K562 (cell line): ENCODE data around the gene ACAT1. TPM values are rescaled to one million over a fixed set of nuclear protein-coding genes. Genes with fewer than 3 reads are reported as not detected.

Experiments used
- CBFA2T2 ChIP-seq: fragments of 450-650 bp; conservative IDR thresholded peaks from 2 replicates; pipeline ENCODE4 v1.6.1; 2017; ENCODE audit warnings: mild to moderate bottlenecking
- FUS ChIP-seq: fragments of 200-400 bp; formaldehyde crosslinking; optimal IDR thresholded peaks from 2 replicates; pipeline ENCODE3; 2017; ENCODE audit warnings: low read depth, low read length
- HLTF ChIP-seq: fragments of 450-650 bp; IDR thresholded peaks from 2 replicates; pipeline ENCODE4 v1.6.1; 2016
- HNRNPH1 ChIP-seq: fragments of 200-400 bp; formaldehyde crosslinking; optimal IDR thresholded peaks from 2 replicates; pipeline ENCODE3; 2017; ENCODE audit warnings: low read depth, mild to moderate bottlenecking, low read length, moderate library complexity
- HNRNPL ChIP-seq: fragments of 200-400 bp; formaldehyde crosslinking; IDR thresholded peaks from 2 replicates; pipeline ENCODE4 v1.6.1; 2017; ENCODE audit warnings: low read depth, mild to moderate bottlenecking, low read length
- KAT7 ChIP-seq: sonication (generic); formaldehyde crosslinking; IDR thresholded peaks from 2 replicates; pipeline ENCODE4 v1.8.0; 2022; ENCODE audit warnings: missing genetic modification reagents, mild to moderate bottlenecking, borderline replicate concordance
- MAZ ChIP-seq, 2 experiments: fragments of 450-650 bp in 1 of 2; sonication (generic) in 1 of 2; formaldehyde crosslinking; IDR thresholded peaks in 1 of 2; conservative IDR thresholded peaks in 1 of 2; 2 replicates each; pipeline versions ENCODE4 v1.4.0 to v1.5.0; 2020; ENCODE audit warnings: mild to moderate bottlenecking in 1 of 2, missing genetic modification reagents in 1 of 2
- MTA2 ChIP-seq: fragments of 450-650 bp; IDR thresholded peaks from 2 replicates; pipeline ENCODE4 v1.6.1; 2016; ENCODE audit warnings: low read depth
- NCOA2 ChIP-seq, 2 experiments: fragments of 450-650 bp; IDR thresholded peaks; 2 replicates each; pipeline ENCODE4 v1.6.1; 2018; ENCODE audit warnings: mild to moderate bottlenecking in 2 of 2, moderate library complexity in 1 of 2; ENCODE audit not compliant: partially characterized antibody in 2 of 2
- NR2C1 ChIP-seq, 2 experiments: fragments of 450-650 bp; IDR thresholded peaks; 2 replicates each; pipeline ENCODE4 v1.6.1; 2017; ENCODE audit warnings: mild to moderate bottlenecking in 2 of 2, antibody characterized with exemption in 1 of 2, inconsistent platforms in 1 of 2, missing compliant biosample characterization in 1 of 2, missing genetic modification characterization in 1 of 2
- PHF8 ChIP-seq: fragments of 200-600 bp; sonication (generic); IDR thresholded peaks from 2 replicates; pipeline ENCODE4 v1.6.1; 2012; ENCODE audit warnings: mixed run types, mild to moderate bottlenecking, inconsistent platforms, low read length, moderate library complexity, borderline replicate concordance
- PML ChIP-seq: IDR thresholded peaks from 2 replicates; pipeline ENCODE4 v1.6.1; 2012; ENCODE audit warnings: low read length, inconsistent platforms
- SLC30A9 ChIP-seq: fragments of 250-450 bp; sonication (Bioruptor Pico); IDR thresholded peaks from 2 replicates; pipeline ENCODE4 v1.8.0; 2022; ENCODE audit warnings: mild to moderate bottlenecking, moderate library complexity
- SMAD2 ChIP-seq: fragments of 150-350 bp; IDR thresholded peaks from 2 replicates; pipeline ENCODE4 v1.6.1; 2014; ENCODE audit warnings: low read depth, mild to moderate bottlenecking, low read length
- SRF ChIP-seq, 2 experiments: fragments of 250-450, 450-650 bp in 1 of 2; sonication (Bioruptor Pico) in 1 of 2; sonication (generic) in 1 of 2; formaldehyde crosslinking; IDR thresholded peaks; 2 replicates each; pipeline versions ENCODE4 v1.5.0 to v1.5.1; 2020 to 2022; ENCODE audit warnings: mild to moderate bottlenecking in 1 of 2, missing genetic modification reagents in 1 of 2
- TAF15 ChIP-seq: fragments of 200-400 bp; formaldehyde crosslinking; IDR thresholded peaks from 2 replicates; pipeline ENCODE4 v1.6.1; 2017; ENCODE audit warnings: mild to moderate bottlenecking, low read depth, low read length, moderate library complexity
- ZNF24 ChIP-seq: fragments of 450-650 bp; IDR thresholded peaks from 2 replicates; pipeline ENCODE4 v1.6.1; 2016
- ZNF583 ChIP-seq: fragments of 250-450 bp; sonication (Bioruptor Pico); IDR thresholded peaks from 2 replicates; pipeline ENCODE4 v1.4.0; 2020
- ZNF644 ChIP-seq: fragments of 200-800 bp; sonication (Bioruptor generic); IDR thresholded peaks from 2 replicates; pipeline ENCODE4 v1.6.1; 2016; ENCODE audit warnings: low read depth, missing genetic modification characterization, missing compliant biosample characterization
- polyA plus RNA-seq, 8 experiments: library from polyadenylated mRNA; depleted of rRNA in 4 of 8; stranded (reverse) in 5 of 8; unstranded in 3 of 8; fragments of >200 nt; fragmentation: Nextera tagmentation in 2 of 8; fragmentation: Illumina TruSeq in 1 of 8; extraction: Ambion mirVana in 2 of 8; extraction: Trizol in 1 of 8; gene quantifications; 2 replicates each; pipeline versions ENCODE4 v1.2.1 to v1.2.3, GENCODE V29; 2011 to 2014; ENCODE audit warnings: inconsistent platforms in 1 of 8, missing spikeins in 1 of 8
- total RNA-seq, 7 experiments: library from RNA; depleted of rRNA in 6 of 7; stranded (reverse); fragments of >200 nt in 6 of 7; fragmentation: Illumina TruSeq in 2 of 7; extraction: Trizol in 2 of 7; gene quantifications; 2 replicates each; pipeline versions ENCODE4 v1.2.1 to v1.2.3, GENCODE V29; 2011 to 2021; ENCODE audit warnings: low replicate concordance in 1 of 7
- TF ChIP-seq, protein P1 (sequence below), 2 experiments: fragments of 450-650 bp; conservative IDR thresholded peaks; 2 replicates each; pipeline ENCODE4 v1.6.1; 2017; ENCODE audit warnings: mild to moderate bottlenecking in 2 of 2, moderate library complexity in 2 of 2
- TF ChIP-seq, protein P2 (sequence below): fragments of 250-450 bp; sonication (Bioruptor Pico); IDR thresholded peaks from 2 replicates; pipeline ENCODE4 v1.5.0; 2020; ENCODE audit warnings: mild to moderate bottlenecking, borderline replicate concordance
- TF ChIP-seq, protein P3 (sequence below), 3 experiments: IDR thresholded peaks in 2 of 3; conservative IDR thresholded peaks in 1 of 3; 2 replicates each; pipeline ENCODE4 v1.5.1; 2011 to 2012; ENCODE audit warnings: low read length in 3 of 3, mild to moderate bottlenecking in 3 of 3, control low read depth in 2 of 3, improper control_type of control experiment in 1 of 3, inconsistent platforms in 1 of 3, low read depth in 1 of 3, mixed read lengths in 1 of 3, moderate library complexity in 1 of 3; ENCODE audit not compliant: insufficient read depth in 2 of 3

Gene ACAT1
- total and polyA plus RNA-seq, 9 of the 15 experiments (the other 6 are each of a cell fraction or from before 2014, with no cell fraction given), result 65.1 to 204 (median 104) TPM

DNA sequence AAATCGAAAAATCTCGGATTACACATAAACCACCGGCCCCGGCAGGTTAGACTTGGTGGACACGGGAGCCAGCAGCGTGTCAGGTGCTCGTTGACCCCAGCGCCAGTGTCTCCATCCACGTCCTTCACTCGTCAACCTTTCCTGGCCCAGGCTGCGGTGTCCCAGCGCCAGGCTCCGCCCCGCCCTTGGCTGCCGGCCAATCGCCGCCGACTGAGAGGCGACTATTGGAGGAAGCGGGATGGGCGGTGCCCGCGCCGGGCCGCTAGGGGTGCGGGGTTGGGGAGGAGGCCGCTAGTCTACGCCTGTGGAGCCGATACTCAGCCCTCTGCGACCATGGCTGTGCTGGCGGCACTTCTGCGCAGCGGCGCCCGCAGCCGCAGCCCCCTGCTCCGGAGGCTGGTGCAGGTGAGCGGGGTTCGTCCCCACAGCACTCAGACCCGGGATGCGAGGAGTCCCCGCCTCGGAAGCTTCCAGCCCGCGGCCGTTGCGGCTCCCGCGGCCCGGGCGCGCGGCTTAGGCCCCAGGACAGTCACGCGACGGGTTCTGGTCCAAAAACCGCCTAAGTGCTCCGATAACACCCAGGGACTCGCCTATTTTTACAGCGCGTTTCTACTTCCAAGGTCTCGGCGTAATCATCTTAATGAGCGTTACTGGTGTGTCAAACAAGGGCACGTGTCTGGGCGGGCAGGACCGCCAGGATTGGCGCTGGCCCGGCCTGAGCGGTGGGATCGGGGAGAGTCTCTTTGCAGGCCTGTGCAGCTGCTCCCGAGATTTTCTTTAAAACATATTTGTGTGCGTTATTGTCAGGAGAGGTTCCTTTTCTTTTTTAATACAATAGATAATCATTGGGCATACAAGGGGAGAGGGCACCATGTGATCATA, at the start of gene ACAT1 (continued):
- TF ChIP-seq PHF8, result peak; percentile 97
- TF ChIP-seq ZNF24, result no peak
- TF ChIP-seq HNRNPL, result no peak
- TF ChIP-seq CBFA2T2, result 0 out of 2 replicates have a peak, but pooled peaks have one; percentile 9
- TF ChIP-seq SLC30A9, result no peak
- TF ChIP-seq TAF15, result no peak
- no peak; a peak in 1 of 4 replicates for TF ChIP-seq SRF (CRISPR knock-in tag; IDR thresholded peaks at IDR 0.05)
- no peak for TF ChIP-seq NCOA2 (IDR thresholded peaks at IDR 0.05; ENCODE audit: partially characterized antibody in 2 of 2)
- peak; percentile 72; the same call in 1 of the 2 replicates for TF ChIP-seq PML
- peak in 1 of 2 experiments; percentile 89 for TF ChIP-seq MAZ (CRISPR knock-in tag; conservative IDR thresholded peaks at IDR 0.05 in 1 of 2, IDR thresholded peaks at IDR 0.05 in 1 of 2)
- TF ChIP-seq HLTF, result no peak
- TF ChIP-seq, protein P1, sequence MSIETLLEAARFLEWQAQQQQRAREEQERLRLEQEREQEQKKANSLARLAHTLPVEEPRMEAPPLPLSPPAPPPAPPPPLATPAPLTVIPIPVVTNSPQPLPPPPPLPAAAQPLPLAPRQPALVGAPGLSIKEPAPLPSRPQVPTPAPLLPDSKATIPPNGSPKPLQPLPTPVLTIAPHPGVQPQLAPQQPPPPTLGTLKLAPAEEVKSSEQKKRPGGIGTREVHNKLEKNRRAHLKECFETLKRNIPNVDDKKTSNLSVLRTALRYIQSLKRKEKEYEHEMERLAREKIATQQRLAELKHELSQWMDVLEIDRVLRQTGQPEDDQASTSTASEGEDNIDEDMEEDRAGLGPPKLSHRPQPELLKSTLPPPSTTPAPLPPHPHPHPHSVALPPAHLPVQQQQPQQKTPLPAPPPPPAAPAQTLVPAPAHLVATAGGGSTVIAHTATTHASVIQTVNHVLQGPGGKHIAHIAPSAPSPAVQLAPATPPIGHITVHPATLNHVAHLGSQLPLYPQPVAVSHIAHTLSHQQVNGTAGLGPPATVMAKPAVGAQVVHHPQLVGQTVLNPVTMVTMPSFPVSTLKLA (conservative IDR thresholded peaks at IDR 0.05), result peak; percentile 91 to 94
- no peak for TF ChIP-seq MTA2
- TF ChIP-seq HNRNPH1, result no peak
- TF ChIP-seq KAT7 (CRISPR knock-in tag), result peak; percentile 92; the same call in 1 of the 2 replicates
- TF ChIP-seq ZNF583 (CRISPR knock-in tag), result peak; percentile 45; the same call in 1 of the 2 replicates
- TF ChIP-seq NR2C1 (IDR thresholded peaks at IDR 0.05), result 0 out of 2 replicates have a peak, but pooled peaks have one; percentile 51
- TF ChIP-seq NR2C1 (tag; IDR thresholded peaks at IDR 0.05), result 0 out of 2 replicates have a peak, but pooled peaks have one; percentile 12
- TF ChIP-seq FUS, result no peak
- TF ChIP-seq SMAD2, result no peak
- TF ChIP-seq, protein P2, sequence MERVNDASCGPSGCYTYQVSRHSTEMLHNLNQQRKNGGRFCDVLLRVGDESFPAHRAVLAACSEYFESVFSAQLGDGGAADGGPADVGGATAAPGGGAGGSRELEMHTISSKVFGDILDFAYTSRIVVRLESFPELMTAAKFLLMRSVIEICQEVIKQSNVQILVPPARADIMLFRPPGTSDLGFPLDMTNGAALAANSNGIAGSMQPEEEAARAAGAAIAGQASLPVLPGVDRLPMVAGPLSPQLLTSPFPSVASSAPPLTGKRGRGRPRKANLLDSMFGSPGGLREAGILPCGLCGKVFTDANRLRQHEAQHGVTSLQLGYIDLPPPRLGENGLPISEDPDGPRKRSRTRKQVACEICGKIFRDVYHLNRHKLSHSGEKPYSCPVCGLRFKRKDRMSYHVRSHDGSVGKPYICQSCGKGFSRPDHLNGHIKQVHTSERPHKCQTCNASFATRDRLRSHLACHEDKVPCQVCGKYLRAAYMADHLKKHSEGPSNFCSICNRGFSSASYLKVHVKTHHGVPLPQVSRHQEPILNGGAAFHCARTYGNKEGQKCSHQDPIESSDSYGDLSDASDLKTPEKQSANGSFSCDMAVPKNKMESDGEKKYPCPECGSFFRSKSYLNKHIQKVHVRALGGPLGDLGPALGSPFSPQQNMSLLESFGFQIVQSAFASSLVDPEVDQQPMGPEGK (CRISPR knock-in tag), result no peak
- TF ChIP-seq, protein P3, sequence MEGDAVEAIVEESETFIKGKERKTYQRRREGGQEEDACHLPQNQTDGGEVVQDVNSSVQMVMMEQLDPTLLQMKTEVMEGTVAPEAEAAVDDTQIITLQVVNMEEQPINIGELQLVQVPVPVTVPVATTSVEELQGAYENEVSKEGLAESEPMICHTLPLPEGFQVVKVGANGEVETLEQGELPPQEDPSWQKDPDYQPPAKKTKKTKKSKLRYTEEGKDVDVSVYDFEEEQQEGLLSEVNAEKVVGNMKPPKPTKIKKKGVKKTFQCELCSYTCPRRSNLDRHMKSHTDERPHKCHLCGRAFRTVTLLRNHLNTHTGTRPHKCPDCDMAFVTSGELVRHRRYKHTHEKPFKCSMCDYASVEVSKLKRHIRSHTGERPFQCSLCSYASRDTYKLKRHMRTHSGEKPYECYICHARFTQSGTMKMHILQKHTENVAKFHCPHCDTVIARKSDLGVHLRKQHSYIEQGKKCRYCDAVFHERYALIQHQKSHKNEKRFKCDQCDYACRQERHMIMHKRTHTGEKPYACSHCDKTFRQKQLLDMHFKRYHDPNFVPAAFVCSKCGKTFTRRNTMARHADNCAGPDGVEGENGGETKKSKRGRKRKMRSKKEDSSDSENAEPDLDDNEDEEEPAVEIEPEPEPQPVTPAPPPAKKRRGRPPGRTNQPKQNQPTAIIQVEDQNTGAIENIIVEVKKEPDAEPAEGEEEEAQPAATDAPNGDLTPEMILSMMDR (IDR thresholded peaks at IDR 0.05 in 2 of 3, conservative IDR thresholded peaks at IDR 0.05 in 1 of 3; ENCODE audit: insufficient read depth in 2 of 3, low read depth in 1 of 3, low read length in 3 of 3), result peak; percentile 29 to 34 (median 29); a peak in 3 of 6 replicates
- no peak for TF ChIP-seq ZNF644 (tag)
